HG03159 (cell line): ENCODE data around the gene VPS35.
A peak's percentile ranks its signal among the peaks of the same experiment; 100 is the strongest.
"Not testable (repeated sequence)": the region's sequence is repeated elsewhere in the genome, so short reads cannot be mapped to it uniquely, and the experiment has no call there.

Source experiments
- ATAC-seq: cut with Tn5 transposase; IDR thresholded peaks from one replicate; pipeline ENCODE4 v1.9.1; 2021; ENCODE audit warnings: mild to moderate bottlenecking, moderate library complexity; ENCODE audit not compliant: unreplicated experiment

VPS35 gene

GRCh38 chr16:46673320-46674013 lies 15.5 kb downstream of the VPS35 start:
- peak; percentile 75 for ATAC-seq

- ATAC-seq, result no peak
Observed at GRCh38 chr16:46662123-46662522, 26.9 kb downstream of the VPS35 start.

GRCh38 chr16:46658925-46659324 lies 30.1 kb downstream of the VPS35 start:
- peak; percentile 92 for ATAC-seq

GRCh38 chr16:46651305-46651704 lies 37.7 kb downstream of the VPS35 start:
- no peak for ATAC-seq

GRCh38 chr16:46650254-46650623 lies 38.7 kb downstream of the VPS35 start:
- ATAC-seq, result no peak

- no peak for ATAC-seq
Observed at GRCh38 chr16:46649588-46650253, 39.3 kb downstream of the VPS35 start.

- no peak for ATAC-seq
Observed at GRCh38 chr16:46648656-46649055, 40.3 kb downstream of the VPS35 start.

- no peak for ATAC-seq
Observed at GRCh38 chr16:46638947-46639925, 49.7 kb downstream of the VPS35 start.

- ATAC-seq, result no peak
Observed at GRCh38 chr16:46632778-46633733, 55.9 kb downstream of the VPS35 start.

GRCh38 chr16:46629331-46630219 lies 59.4 kb downstream of the VPS35 start:
- ATAC-seq, result no peak

- ATAC-seq, result no peak
Observed at GRCh38 chr16:46627746-46628145, 61.2 kb downstream of the VPS35 start.

- not testable (repeated sequence) for ATAC-seq
Observed at GRCh38 chr16:46626681-46627080, 62.3 kb downstream of the VPS35 start.

- not testable (repeated sequence) for ATAC-seq
Observed at GRCh38 chr16:46624862-46625261, 64.1 kb downstream of the VPS35 start.

- not testable (repeated sequence) for ATAC-seq
Observed at GRCh38 chr16:46623707-46624106, 65.3 kb downstream of the VPS35 start.

GRCh38 chr16:46623246-46623645 lies 65.7 kb downstream of the VPS35 start:
- ATAC-seq, result not testable (repeated sequence)

- ATAC-seq, result no peak
Observed at GRCh38 chr16:46621934-46622676, 66.9 kb downstream of the VPS35 start.

- peak; percentile 92 for ATAC-seq
Observed at GRCh38 chr16:46621006-46621933, 67.7 kb downstream of the VPS35 start, which contains the start of gene SHCBP1. Gene SHCBP1 (minus strand): TSS chr16:46621379. CDS start chr16:46621359, 20 bp downstream.
